ENCODE data around the gene CPNE7. TPM values are rescaled to one million over a fixed set of nuclear protein-coding genes. Genes with fewer than 3 reads are reported as not detected.

The CPNE7 gene
- total and polyA plus RNA-seq, 2 of the 8 experiments (the other 6 are each of a cell fraction or from before 2014, with no cell fraction given), result 10.0 to 23.7 TPM

DNA sequence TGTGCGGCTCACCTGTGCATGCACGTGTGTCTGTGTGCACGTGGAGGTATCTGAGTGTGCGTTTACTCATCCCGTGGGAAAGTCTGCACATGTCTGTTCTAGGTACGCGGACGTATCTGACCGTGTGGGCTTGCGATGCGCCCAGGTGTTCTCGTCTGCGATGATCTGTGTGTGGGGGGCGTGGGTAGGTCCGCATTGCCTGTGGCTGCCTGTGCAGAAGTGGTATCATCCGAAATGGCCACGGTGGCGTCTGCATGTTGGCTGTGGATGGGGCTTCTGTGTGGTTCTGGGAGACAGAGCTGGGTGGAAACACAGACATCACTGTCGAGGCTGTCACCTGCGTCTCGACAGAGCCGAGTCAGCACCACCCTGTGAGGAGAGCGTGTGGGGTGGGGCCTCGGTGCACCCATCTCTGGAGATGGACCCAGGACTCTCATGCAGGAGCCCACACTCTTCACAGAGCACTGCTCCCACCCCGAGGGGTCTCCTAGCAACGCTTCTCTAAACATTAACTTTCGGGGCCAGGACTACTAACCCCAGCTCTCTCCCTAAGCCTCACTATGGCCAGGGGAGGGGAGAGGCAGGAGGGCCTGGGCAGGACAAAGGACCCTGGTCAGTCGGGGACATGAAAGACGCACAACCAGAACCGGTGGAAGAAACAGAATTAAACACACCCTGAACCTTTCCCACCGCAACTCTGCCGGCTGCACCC lies 46.3 kb downstream of the CPNE7 start:
- Histone ChIP-seq H2AK5ac (ENCODE audit: low read depth, low read length) (0 out of 2 replicates have a peak overlapping the region, but pooled peaks have one; percentile 40), H3K27me3 (replicated peaks in 1 of 4; ENCODE audit: control insufficient read depth in 3 of 4, extremely low read depth in 1 of 4, insufficient read depth in 3 of 4, low read length in 3 of 4) (peaks cover 0 to 15% (median 7%) of the 10 kb centered on the region in 4 experiments; a peak in 5 of 7 replicates), H2BK120ac (replicated peaks; ENCODE audit: low read depth, low read length) (no peak overlapping the region), H2BK20ac (ENCODE audit: low read length) (0 out of 2 replicates have a peak overlapping the region, but pooled peaks have one; percentile 43), H3K4ac (replicated peaks; ENCODE audit: insufficient read length, low read depth, low read length) (no peak overlapping the region), H3K79me2 (ENCODE audit: control insufficient read depth in 1 of 2, insufficient read depth in 2 of 2, low read length in 2 of 2) (no peaks in the 10 kb centered on the region), H2BK5ac (ENCODE audit: low read depth, low read length) (peak overlapping the region; percentile 66; the same call in 1 of the 2 replicates), H3K27ac (ENCODE audit: low read depth, low read length) (no peak overlapping the region), H3K9ac (replicated peaks in 1 of 4; ENCODE audit: extremely low read depth in 1 of 4, low read depth in 3 of 4, low read length in 3 of 4) (no peak overlapping the region), H3K23ac (ENCODE audit: insufficient read length) (no peak overlapping the region), H3K23me2 (ENCODE audit: low read depth, low read length) (no peaks in the 10 kb centered on the region), H3K36me3 (ENCODE audit: control insufficient read depth in 2 of 4, insufficient read depth in 4 of 4, low read length in 3 of 4) (no peaks in the 10 kb centered on the region), H2BK12ac (ENCODE audit: low read depth, low read length) (peak overlapping the region; percentile 68; the same call in 1 of the 2 replicates), H4K8ac (ENCODE audit: extremely low read depth, insufficient read depth, low read length) (no peak overlapping the region), H3K79me1 (ENCODE audit: low read depth, low read length) (no peaks in the 10 kb centered on the region), H4K5ac (ENCODE audit: insufficient read length, low read depth, low read length) (no peak overlapping the region), H4K20me1 (replicated peaks in 1 of 2; ENCODE audit: control insufficient read depth in 1 of 2, insufficient read depth in 2 of 2, low read length in 2 of 2) (no peaks in the 10 kb centered on the region), H2BK15ac (ENCODE audit: low read length) (no peak overlapping the region), H2AFZ (ENCODE audit: low read length) (no peak overlapping the region), H3K4me2 (ENCODE audit: insufficient read depth in 1 of 2, low read depth in 2 of 2, low read length in 2 of 2) (no peak overlapping the region), H3K14ac (ENCODE audit: insufficient read length) (no peak overlapping the region), H4K91ac (replicated peaks; ENCODE audit: insufficient read length, low read length) (no peak overlapping the region), H3K4me1 (replicated peaks in 1 of 4; ENCODE audit: control insufficient read depth in 3 of 4, insufficient read depth in 4 of 4, low read length in 3 of 4) (peaks cover 0 to 23% (median 6%) of the 10 kb centered on the region in 4 experiments; a peak in 6 of 7 replicates), H3K4me3 (ENCODE audit: extremely low read depth in 1 of 4, insufficient read depth in 2 of 4, low read depth in 3 of 4, low read length in 4 of 4) (no peak overlapping the region), H3K56ac (replicated peaks; ENCODE audit: insufficient read length, low read depth, low read length) (no peak overlapping the region), H3K9me3 (ENCODE audit: insufficient read depth in 2 of 2, low read depth in 1 of 2, low read length in 1 of 2) (no peaks in the 10 kb centered on the region), H3K18ac (ENCODE audit: extremely low read depth, low read length) (no peak overlapping the region)
- ChIA-PET CTCF (ENCODE audit: partially characterized antibody) (interaction anchor here (1.7 to 4.9 kb wide), 3 partner anchors 11 to 20 kb away, joined by 7 to 24 read pairs (median 8); no protein-coding TSS in a partner anchor), POLR2A (ENCODE audit: partially characterized antibody) (no interaction called here)
- DNase-seq (ENCODE audit: low read depth in 1 of 2, low spot score in 2 of 2) (no peak), FAIRE-seq (no peak)
- 88% methylated on average over 32 of the region's 32 CpGs; no CpG with 5 or more reads in 1 of the 2 experiments for WGBS, 2 experiments (ENCODE audit: extremely low coverage in 1 of 2, insufficient coverage in 1 of 2, insufficient read length in 1 of 2, insufficient replicate concordance in 2 of 2, low coverage in 1 of 2, low lambda C conversion rate in 2 of 2, missing lambda C conversion rate in 1 of 2)
- TF ChIP-seq TCF12 (IDR thresholded peaks at IDR 0.05; ENCODE audit: low read depth, low read length) (no peak), GABPA (IDR thresholded peaks at IDR 0.05; ENCODE audit: borderline replicate concordance, insufficient read depth, low read length) (no peak), CHD1 (IDR thresholded peaks at IDR 0.05; ENCODE audit: low read depth, low read length) (no peak)

Data from H1 (cell line).